Loucy (cell line): Measurements from ENCODE around the gene NAGLU.
"Not testable (repeated sequence)": the region's sequence is repeated elsewhere in the genome, so short reads cannot be mapped to it uniquely, and the experiment has no call there.

Experiments used
- H2AFZ ChIP-seq: fragments of 200-600 bp; sonication (generic); 2 replicates; pipeline ENCODE4 v1.6.0; 2016; ENCODE audit warnings: antibody characterized with exemption, mild to moderate bottlenecking, low read length, moderate library complexity
- H3F3A ChIP-seq: fragments of 200-600 bp; 2 replicates; pipeline ENCODE4 v1.6.0; 2016; ENCODE audit warnings: antibody characterized with exemption, low read depth, mild to moderate bottlenecking
- H3K27me3 ChIP-seq: fragments of 200-600 bp; sonication (generic); 2 replicates; pipeline ENCODE4 v1.6.1; 2014; ENCODE audit warnings: low read length, mild to moderate bottlenecking; ENCODE audit not compliant: insufficient read depth, poor library complexity, severe bottlenecking
- H3K36me3 ChIP-seq: fragments of 200-600 bp; sonication (generic); 2 replicates; pipeline ENCODE4 v1.6.1; 2016; ENCODE audit warnings: low read length; ENCODE audit not compliant: insufficient read depth
- H3K4me1 ChIP-seq: fragments of 200-600 bp; sonication (generic); 2 replicates; pipeline ENCODE4 v1.5.1; 2014; ENCODE audit warnings: low read length, mild to moderate bottlenecking; ENCODE audit not compliant: insufficient read depth, poor library complexity, severe bottlenecking
- H3K4me2 ChIP-seq: fragments of 200-600 bp; sonication (generic); 2 replicates; pipeline ENCODE4 v1.6.0; 2014; ENCODE audit warnings: antibody characterized with exemption, low read length, low read depth, mild to moderate bottlenecking; ENCODE audit not compliant: poor library complexity, severe bottlenecking
- H3K4me3 ChIP-seq: fragments of 200-600 bp; sonication (generic); 2 replicates; pipeline ENCODE4 v1.5.1; 2014; ENCODE audit warnings: low read length, mild to moderate bottlenecking, mixed read lengths; ENCODE audit not compliant: poor library complexity, severe bottlenecking
- H3K79me2 ChIP-seq: fragments of 200-600 bp; sonication (generic); 2 replicates; pipeline ENCODE4 v1.6.1; 2014; ENCODE audit warnings: low read length; ENCODE audit not compliant: insufficient read depth
- H3K9ac ChIP-seq: fragments of 200-600 bp; sonication (generic); 2 replicates; pipeline ENCODE4 v1.6.0; 2014; ENCODE audit warnings: mild to moderate bottlenecking, low read depth, low read length, moderate library complexity; ENCODE audit not compliant: poor library complexity, severe bottlenecking
- H3K9me2 ChIP-seq: fragments of 200-600 bp; sonication (generic); replicated peaks from 2 replicates; pipeline ENCODE4 v1.6.1; 2016; ENCODE audit warnings: low read depth, low read length, mixed read lengths
- H3K9me3 ChIP-seq: fragments of 200-600 bp; sonication (generic); 2 replicates; pipeline ENCODE4 v1.6.1; 2014; ENCODE audit warnings: mild to moderate bottlenecking, antibody characterized with exemption, low read length, low read depth; ENCODE audit not compliant: insufficient read depth
- H4K20me1 ChIP-seq: fragments of 200-600 bp; sonication (generic); 2 replicates; pipeline ENCODE4 v1.6.0; 2014; ENCODE audit warnings: antibody characterized with exemption, low read length, mild to moderate bottlenecking; ENCODE audit not compliant: insufficient read depth, poor library complexity, severe bottlenecking
- EZH2phosphoT487 ChIP-seq: fragments of 200-600 bp; IDR thresholded peaks from 2 replicates; pipeline ENCODE4 v1.6.1; 2018; ENCODE audit warnings: antibody characterized with exemption, mild to moderate bottlenecking, moderate library complexity, borderline replicate concordance
- TF ChIP-seq, protein P1 (sequence below): fragments of 200-600 bp; sonication (generic); conservative IDR thresholded peaks from 2 replicates; pipeline ENCODE4 v1.5.1; 2014; ENCODE audit warnings: mild to moderate bottlenecking, antibody characterized with exemption, low read length

Gene NAGLU

DNA sequence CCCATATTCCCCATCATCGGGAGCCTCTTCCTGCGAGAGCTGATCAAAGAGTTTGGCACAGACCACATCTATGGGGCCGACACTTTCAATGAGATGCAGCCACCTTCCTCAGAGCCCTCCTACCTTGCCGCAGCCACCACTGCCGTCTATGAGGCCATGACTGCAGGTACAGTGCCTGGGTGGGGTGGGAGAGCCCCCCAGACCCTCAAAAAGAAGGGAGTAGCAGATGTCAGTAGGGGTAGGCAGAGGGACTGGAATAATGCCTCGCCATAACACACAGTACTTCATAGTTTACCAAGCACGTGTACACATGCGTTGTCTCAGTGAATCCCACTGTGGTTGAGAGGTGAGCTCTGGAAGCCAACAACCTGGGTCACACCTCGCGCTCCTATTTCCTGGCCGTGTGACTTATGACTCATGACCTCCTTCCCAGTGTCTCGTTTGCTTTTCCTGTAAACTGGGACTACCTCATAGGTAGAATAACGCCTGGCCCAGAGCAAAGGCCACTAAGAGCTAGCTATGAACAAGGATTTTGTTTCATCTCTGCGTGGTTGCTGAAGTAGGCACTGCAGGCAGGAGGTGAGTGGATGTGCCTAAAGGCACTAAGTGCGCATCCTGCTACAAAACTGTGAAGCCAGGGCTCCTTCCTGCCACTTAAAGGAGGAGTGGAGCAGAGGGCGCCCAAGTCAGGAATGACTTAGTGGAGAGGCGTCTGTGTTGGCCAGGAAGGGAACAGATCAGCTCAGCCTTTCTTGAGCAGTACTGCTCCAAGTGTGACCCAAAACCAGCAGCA is 5.2 kb downstream of the NAGLU start:
- Histone ChIP-seq H3K36me3 (no peaks in the 10 kb centered on the region; the same call in 1 of the 2 replicates), H3K9me2 (no peaks in the 10 kb centered on the region), H3K79me2 (peaks cover 21% of the 10 kb centered on the region), H3F3A (no peaks in the 10 kb centered on the region), H2AFZ (no peak overlapping the region), H3K27me3 (no peaks in the 10 kb centered on the region), H4K20me1 (peaks cover 8% of the 10 kb centered on the region), H3K4me2 (peak overlapping the region; percentile 46), H3K4me3 (no peak overlapping the region), H3K4me1 (peaks cover 26% of the 10 kb centered on the region), H3K9me3 (no peaks in the 10 kb centered on the region), H3K9ac (peak overlapping the region; percentile 2)
- TF ChIP-seq EZH2phosphoT487: no peak
- TF ChIP-seq, protein P1, sequence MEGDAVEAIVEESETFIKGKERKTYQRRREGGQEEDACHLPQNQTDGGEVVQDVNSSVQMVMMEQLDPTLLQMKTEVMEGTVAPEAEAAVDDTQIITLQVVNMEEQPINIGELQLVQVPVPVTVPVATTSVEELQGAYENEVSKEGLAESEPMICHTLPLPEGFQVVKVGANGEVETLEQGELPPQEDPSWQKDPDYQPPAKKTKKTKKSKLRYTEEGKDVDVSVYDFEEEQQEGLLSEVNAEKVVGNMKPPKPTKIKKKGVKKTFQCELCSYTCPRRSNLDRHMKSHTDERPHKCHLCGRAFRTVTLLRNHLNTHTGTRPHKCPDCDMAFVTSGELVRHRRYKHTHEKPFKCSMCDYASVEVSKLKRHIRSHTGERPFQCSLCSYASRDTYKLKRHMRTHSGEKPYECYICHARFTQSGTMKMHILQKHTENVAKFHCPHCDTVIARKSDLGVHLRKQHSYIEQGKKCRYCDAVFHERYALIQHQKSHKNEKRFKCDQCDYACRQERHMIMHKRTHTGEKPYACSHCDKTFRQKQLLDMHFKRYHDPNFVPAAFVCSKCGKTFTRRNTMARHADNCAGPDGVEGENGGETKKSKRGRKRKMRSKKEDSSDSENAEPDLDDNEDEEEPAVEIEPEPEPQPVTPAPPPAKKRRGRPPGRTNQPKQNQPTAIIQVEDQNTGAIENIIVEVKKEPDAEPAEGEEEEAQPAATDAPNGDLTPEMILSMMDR: no peak

DNA sequence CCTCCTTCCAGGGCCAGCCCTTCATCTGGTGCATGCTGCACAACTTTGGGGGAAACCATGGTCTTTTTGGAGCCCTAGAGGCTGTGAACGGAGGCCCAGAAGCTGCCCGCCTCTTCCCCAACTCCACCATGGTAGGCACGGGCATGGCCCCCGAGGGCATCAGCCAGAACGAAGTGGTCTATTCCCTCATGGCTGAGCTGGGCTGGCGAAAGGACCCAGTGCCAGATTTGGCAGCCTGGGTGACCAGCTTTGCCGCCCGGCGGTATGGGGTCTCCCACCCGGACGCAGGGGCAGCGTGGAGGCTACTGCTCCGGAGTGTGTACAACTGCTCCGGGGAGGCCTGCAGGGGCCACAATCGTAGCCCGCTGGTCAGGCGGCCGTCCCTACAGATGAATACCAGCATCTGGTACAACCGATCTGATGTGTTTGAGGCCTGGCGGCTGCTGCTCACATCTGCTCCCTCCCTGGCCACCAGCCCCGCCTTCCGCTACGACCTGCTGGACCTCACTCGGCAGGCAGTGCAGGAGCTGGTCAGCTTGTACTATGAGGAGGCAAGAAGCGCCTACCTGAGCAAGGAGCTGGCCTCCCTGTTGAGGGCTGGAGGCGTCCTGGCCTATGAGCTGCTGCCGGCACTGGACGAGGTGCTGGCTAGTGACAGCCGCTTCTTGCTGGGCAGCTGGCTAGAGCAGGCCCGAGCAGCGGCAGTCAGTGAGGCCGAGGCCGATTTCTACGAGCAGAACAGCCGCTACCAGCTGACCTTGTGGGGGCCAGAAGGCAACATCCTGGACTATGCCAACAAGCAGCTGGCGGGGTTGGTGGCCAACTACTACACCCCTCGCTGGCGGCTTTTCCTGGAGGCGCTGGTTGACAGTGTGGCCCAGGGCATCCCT is 7.4 kb downstream of the NAGLU start:
- Histone ChIP-seq H3K4me2 (no peak overlapping the region), H4K20me1 (no peaks in the 10 kb centered on the region), H3F3A (no peaks in the 10 kb centered on the region), H3K9me3 (no peaks in the 10 kb centered on the region), H3K36me3 (no peaks in the 10 kb centered on the region; the same call in 1 of the 2 replicates), H3K9me2 (no peaks in the 10 kb centered on the region), H3K9ac (no peak overlapping the region), H3K4me1 (peaks cover 10% of the 10 kb centered on the region), H3K27me3 (no peaks in the 10 kb centered on the region), H3K4me3 (no peak overlapping the region), H3K79me2 (peaks cover 3% of the 10 kb centered on the region; the same call in 1 of the 2 replicates), H2AFZ (no peak overlapping the region)
- TF ChIP-seq EZH2phosphoT487: no peak
- TF ChIP-seq, protein P1: no peak

DNA sequence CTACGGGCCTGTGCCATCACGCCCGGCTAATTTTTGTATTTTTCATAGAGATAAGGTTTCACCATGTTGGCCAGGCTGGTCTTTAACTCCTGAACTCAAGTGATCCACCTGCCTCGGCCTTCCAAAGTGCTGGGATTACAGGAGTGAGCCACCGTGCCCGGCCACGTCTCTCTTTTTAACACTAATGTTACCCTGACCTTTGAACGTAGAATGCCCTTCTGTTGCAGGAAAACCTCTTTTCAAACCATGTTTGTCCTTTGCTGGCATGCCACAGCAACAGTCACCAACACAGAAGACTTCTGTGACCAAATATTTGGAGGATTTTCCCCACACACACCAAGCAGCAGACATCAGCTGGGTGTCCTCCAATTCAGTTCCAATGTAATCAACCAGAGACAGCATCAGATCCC is 8.8 kb downstream of the NAGLU start:
- Histone ChIP-seq H3K4me1 (peaks cover 10% of the 10 kb centered on the region), H4K20me1 (no peaks in the 10 kb centered on the region), H3F3A (no peaks in the 10 kb centered on the region), H3K4me2 (no peak overlapping the region), H3K9ac (no peak overlapping the region), H3K27me3 (no peaks in the 10 kb centered on the region), H3K9me2 (no peaks in the 10 kb centered on the region), H3K9me3 (no peaks in the 10 kb centered on the region), H3K4me3 (no peak overlapping the region), H3K36me3 (no peaks in the 10 kb centered on the region; the same call in 1 of the 2 replicates), H2AFZ (no peak overlapping the region), H3K79me2 (no peaks in the 10 kb centered on the region)
- TF ChIP-seq, protein P1: no peak
- TF ChIP-seq EZH2phosphoT487: no peak

DNA sequence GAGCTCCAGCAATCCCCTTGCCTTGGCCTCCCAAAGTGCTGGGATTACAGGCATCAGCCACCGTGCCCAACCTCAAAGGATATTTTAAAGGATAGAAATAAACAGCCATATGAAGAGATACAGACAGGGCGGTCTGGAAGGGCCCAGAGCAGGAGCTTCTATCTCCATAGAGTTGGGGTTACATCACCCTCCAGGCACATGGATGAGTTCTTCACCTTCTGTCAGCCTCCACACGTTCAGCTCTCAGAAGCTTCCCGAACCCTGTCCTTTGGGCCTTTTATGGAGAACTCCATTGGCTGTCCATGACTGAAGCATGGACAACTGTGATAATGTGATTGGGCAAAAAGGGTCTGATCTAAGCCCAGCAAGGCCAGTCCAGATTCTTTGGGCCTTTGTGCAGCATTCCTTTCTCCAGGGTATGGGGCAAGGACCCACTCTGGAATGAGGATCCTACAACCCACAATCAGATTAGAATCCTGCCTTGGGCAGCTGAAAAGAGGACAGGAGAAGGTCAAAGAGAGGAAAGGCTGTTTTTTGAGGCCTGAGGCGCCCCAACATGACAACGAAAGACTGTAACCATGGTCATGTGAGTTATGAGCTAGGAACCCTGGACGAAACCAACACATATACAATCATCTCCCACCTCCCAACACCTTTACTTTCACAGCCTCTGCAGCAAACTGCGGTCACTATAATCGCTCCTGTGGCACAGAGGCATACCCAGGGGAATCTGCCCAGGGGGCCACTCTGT is 9.9 kb downstream of the NAGLU start:
- not testable (repeated sequence) for H3K27me3 ChIP-seq, H3K4me3 ChIP-seq, H3K4me2 ChIP-seq, H2AFZ ChIP-seq, H3K79me2 ChIP-seq, H3K4me1 ChIP-seq, H3K36me3 ChIP-seq, H3K9ac ChIP-seq, H3K9me3 ChIP-seq, H3F3A ChIP-seq, H3K9me2 ChIP-seq, H4K20me1 ChIP-seq
